UCSD-AML1 (cell line): ENCODE results near the gene MBOAT1.
"Not testable (repeated sequence)": the region's sequence is repeated elsewhere in the genome, so short reads cannot be mapped to it uniquely, and the experiment has no call there.

Experiments
- DNase-seq: peaks from one replicate; lab custom pipeline; 2025; ENCODE audit not compliant: unreplicated experiment; lab: John Stamatoyannopoulos, UW

Gene MBOAT1

DNA sequence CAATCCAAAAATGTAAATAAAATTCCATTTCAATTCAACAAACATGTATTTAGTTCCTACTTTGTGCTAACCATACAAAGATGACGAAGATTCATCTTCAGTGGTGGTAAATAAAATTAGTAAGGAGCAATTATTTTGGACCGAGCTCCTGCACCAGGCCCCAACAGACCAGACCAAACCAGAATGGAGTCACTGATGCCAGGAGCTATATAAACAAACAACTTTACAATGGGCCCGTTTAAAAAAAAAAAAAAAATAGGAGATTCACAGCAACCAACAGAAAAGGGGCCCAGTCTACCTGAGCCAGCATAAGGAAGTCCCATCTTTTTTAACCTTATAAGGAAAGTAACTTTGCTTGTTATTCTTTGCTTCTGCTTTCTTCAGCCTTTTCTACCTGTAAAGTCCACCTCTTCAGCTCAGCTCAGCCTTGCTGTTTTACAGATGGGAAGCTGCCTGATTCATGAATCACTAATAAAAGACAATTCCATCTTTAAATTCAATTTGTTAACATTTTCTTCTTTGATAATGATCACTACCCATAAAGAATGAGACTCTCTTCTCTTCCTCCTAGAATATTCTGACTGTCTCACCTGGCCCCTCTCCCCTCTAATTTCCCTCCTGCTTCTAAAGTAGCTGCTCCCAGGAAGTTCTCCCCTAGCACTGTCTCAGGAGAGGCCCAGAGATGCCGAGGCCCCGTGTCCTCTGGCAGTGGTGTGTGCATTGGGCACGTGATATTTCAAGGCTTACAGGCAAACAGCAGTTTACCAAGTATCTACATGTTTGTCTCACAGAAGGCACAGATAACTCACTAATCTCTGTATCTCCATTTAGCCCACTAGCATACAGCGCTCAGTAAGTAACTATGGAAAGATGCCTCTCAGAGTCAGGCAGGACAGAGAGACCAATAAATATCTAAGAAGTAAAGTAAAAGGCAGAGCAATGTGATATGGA, 8.4 kb downstream of the MBOAT1 start:
- no peak for DNase-seq

DNA sequence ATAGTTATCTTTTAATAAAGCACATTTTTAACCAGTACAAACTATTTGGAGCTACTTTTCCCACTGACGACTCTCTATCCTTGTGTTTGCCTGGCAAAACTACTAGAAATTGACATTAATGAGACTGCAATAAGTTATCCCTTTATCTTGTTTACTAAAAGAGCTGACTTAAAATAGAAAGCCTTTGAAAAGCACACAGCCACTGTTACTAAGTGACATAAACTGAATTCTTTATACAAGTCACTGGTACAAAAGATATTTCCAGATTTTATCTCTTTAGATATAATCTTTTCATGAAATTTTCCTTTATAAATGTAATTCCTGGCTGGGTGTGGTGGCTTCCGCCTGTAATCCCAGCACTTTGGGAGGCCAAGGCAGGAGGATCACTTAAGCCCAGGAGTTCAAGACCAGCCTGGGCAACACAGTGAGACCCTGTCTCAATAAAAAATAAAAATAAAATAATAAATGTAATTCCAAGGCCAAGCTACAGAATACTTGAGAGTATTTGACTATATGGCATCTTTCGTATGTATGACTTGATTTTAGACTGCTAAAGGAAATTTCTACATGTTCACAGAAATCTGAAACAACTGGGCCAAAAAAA, 9.5 kb downstream of the MBOAT1 start:
- no peak for DNase-seq

DNA sequence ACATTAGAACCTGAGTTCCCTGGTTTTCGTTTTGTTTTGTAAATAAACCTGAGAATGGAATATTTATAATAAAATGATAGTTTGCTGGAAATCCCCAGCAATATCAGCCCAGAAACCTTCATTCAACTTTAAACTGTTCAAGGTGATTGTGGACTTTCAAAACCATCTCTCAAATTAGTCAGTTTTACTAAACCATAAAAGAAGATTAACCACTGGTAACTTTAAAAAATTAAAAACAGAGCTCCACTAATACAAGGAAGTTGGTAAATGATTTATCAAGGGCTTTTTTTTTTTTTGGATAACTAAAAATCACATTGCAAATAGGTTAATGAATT, 10.0 kb downstream of the MBOAT1 start:
- DNase-seq = no peak

DNA sequence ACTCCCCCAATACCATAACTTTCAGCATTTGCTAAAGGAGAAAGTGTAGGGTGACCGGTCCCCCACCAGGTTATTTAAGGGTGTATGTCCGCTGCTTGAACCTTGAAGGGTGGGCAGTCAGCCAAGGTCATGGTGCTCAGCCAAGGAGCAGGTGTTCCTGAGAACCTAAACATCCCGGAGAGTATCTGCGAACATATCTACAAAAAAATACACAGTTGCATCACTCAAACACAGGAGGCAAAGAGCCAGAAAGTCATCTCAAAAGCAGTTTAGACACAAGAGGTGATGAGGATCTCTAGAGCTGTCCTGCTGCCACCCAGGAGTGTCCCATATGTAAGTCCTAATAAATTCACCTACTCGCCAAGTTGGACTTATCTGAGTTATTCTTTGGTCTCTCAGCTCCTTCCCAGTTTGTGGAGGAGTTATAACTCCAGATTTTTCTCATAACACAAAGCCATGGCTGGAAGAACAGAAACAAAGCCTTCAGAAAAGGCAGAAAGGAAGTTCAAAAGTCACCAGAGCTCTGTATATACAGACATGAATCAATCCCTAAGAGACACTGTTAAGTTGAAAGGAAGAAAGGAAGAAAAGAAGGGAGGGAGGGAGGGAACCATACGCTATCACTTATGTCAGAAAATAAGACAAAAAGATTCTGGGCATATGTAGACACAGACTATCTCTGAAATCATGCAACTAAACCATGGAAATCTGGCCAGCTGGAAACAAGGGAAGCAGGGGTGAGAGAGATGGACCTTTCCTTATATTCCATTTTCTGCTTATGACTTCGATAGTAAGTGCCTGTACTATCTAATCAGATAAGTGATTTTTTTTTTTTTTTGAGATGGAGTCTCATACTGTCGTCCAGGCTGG, 11.3 kb downstream of the MBOAT1 start:
- no peak for DNase-seq

DNA sequence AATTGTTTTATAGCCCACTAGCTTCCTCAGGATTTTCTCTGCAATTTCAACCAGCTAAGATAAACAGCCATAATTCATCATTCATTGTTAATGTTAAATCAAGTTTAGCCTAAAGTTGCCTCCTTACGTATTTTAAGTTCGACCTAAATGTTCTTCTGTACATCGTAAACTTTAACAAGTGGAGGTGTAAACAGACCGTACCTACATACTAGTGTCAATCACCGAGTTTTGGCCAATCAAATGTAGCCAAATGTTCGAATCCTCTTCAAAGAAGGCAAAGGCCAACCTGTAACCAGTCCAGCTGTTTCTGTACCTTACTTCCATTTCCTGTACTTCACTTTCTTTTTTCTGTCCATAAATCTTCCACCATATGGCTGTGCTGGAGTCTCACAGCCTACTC, 13.5 kb downstream of the MBOAT1 start:
- DNase-seq = no peak

DNA sequence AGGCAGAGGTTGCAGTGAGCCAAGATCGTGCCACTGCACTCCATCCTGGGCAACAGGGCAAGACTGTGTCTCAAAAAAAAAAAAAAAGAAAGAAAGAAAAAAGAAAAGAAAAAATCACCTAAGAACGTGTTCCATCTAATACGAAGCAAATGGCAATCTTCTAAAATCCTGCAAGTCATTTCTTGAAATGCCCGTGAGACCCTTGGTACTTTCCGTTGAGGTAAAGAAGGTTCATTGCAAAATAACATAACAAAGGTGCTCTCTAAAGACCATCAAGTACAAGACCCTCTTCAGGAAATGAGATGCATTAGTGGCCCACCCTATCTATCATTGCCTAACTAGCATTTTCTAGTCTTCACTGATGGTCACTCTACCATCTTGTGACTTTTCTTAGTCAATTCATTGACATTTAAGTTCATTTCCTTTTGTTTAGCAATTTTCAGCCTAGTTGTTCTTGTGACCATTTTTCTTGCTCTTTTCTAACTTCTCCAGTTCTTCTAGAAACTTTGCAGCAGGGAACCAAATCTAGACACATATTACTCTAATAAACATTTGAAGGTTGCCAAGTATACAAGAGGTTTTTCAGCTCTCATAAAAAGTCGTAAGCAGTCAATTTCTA, 14.0 kb downstream of the MBOAT1 start:
- no peak for DNase-seq

DNA sequence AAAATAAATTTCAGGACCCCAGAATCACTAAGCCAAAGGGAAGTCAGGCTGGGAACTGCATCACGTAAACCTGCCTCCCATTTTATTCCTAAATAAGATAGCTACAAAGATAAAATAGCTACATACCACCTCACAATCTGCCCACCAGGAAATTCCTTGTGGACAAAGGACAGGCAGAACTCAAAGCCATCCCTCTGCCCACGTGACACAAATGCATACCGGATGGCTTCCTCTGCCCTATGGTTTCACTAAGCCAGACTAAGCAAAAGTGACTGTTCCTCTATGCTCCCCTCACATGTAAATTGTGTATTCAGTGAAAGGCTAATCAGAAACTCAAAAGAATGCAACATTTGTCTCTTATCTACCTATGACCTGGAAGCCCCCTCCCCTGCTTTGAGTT, 15.0 kb downstream of the MBOAT1 start:
- no peak for DNase-seq

DNA sequence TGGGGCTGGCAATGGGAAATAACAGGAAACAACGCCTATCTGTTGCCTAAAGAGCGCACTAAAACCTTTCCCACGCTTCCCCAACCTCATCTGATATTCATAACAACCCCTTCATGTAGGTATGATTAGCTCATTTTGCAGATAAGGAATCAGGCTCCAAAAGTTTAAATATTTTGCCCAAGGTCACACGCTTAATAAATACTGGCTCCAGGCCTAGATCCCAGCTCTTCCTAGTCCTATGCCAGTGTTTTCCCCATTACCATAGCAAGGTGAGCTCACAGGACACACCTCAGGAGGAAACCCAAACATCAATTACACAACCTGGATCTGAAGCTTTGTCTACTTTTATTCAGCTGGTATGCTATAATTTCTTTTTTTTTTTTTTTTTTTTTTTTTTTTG, 19.6 kb downstream of the MBOAT1 start:
- no peak for DNase-seq

DNA sequence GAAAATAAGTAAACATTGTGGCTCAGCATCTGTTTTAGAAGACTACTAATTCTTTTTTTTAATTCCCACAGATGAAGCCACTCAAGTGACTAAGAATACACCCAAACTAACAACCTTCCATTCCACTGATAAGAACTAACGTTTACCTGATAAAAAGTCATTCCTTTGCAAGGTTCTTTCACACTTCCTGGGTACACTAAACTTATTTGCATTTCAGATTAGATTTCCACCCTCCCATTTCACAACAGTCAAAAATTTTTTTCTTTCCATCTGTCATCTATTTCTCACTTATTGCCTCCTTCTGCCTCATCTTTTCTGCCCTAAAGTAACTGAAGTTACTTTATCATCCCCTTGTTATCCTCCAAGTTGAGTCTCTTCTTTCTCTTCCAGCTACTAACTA, 20.3 kb downstream of the MBOAT1 start:
- no peak for DNase-seq

DNA sequence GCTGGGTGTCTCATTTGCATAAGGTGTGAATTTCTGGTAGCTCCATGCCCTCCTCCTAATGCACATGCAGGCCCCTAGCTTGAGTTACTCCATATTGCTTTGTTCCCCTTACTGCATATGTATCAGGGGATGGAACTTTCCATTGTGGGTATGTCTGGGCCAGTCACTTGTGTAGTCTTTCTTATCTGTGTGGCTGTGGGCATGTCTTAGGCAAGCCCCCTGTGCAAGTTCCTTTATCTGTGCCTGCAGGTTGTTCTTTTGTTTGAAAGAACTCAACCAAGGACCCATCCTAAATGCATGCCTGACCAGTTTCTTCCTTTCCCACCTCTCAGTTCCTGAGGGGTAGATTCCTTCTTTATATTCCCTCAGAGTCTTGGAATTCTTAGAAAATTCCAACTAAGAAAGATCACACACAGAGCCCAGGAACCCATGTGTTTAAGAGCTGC, 23.6 kb downstream of the MBOAT1 start:
- no peak for DNase-seq

DNA sequence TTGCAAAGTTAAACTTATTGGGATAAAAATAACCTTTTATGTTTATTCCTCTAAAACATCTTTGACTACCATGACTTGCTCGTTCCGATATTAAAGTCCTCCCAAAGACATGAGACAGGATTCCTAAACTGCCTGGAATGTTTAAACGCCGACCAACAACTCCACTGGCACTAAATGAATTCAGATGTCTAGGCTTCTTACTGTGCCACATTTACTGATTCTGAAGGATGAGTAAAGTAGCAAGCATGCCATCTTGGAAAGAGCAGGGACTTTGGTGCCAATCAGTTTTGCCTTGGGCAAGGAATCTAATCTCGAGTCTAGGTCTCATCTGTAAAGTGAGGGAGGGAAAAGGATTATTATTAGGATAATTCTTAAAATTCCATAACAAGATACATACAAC, 25.3 kb downstream of the MBOAT1 start:
- no peak for DNase-seq

DNA sequence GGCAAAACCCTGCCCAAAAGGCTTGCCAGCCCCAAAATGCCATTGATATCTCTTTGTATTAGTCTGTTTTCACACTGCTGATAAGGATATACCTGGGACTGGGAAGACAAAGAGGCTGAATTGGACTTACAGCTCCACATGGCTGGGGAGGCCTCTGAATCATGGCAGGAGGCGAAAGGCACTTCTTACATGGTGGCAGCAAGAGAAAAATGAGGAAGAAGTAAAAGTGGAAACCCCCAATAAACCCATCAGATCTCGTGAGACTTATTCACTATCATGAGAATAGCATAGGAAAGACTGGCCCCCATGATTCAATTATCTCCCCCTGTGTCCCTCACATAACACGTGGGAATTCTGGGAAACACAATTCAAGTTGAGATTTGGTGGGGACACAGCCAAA, 28.6 kb downstream of the MBOAT1 start:
- no peak for DNase-seq

DNA sequence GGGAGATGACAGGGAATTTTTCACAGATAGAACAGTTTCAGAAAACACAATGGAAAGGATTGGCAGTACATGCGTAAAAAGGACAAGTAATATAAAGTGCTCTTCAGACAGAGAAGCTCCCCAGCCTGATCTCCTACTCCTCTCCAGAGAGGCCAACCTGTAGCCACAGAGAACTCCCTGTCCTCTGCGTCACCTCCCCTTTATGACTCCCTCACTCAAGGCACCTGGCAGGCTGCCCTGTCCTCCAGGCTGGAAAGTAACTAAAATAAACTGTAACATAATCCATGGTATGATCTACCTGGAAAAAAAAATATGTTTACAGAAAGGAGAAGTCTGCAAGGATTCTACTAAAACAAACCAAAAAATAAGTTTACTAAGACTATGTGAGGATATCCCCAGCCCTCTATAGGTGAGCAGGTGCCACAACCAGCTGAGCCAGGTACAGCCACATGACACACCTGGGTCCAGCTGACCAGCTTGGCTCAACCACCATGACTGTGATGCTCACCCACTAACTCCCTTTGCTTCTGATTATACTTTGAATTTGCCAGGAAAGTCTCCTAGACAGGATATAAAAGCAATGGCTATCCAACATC, 29.2 kb downstream of the MBOAT1 start:
- no peak for DNase-seq

DNA sequence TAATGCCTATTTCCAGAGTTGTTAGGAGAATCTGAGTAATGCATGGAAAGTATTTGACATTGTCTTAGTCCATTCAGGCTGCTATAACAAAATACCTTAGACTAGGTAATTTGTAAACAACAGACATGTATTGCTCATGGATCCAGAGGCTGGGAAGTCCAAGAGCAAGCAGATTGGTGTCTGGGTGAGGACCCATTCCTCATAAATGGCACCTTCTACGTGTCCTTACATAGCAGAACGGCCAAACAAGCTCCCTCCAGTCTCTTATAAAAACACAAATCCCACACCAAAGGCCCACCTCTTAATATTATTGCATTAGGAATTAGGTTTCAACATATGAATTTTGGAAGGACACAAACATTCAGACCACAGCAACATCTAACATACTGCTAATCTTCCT, 30.2 kb downstream of the MBOAT1 start:
- no peak for DNase-seq

DNA sequence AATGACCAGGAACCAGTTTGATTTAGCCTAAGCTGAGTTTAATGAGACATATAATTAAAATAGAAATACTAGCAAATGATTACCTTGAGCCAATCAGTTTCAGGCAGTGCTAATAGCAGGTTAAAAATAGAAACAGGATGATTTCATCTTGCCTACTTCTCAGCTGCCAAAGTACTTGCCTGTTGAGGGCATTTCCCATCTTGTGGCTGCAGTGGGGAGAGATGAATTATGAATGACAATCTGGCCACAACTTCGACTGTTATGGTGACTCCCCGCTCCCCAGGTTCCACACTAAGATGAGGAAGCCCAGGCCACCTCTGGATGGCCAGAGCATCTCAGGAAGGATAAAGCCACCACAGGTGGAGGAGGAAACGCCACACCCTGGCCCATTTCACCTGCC, 31.3 kb downstream of the MBOAT1 start:
- peak; percentile 32 for DNase-seq

DNA sequence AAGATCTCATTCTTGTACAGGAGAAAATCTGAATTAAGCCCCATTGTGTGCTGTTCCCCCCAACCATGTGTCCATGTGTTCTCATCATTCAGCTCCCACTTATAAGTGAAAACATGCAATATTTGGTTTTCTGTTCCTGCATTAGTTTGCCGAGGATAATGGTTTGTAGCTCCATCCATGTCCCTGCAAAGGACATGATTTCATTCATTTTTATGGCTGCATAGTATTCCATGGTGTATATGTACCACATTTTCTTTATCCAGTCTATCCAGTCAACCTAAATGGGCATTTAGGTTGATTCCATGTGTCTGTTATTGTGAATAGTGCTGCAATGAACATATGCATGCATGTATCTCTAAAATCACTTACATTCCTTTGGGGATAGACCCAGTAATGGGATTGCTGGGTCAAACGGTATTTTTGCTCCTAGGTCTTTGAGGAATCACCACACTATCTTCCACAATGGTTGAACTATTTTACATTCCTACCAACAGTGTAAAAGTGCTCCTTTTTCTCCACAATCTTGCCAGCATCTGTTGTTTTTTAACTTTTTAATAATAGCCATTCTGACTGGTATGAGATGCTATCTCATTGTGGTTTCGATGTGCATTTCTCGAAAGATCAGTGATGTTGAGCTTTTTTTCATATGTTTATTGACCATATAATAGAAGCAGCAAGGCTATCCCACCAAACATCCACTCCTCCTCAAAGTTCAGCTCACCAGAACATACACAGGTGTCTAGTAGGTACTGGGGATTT, 32.8 kb downstream of the MBOAT1 start:
- DNase-seq = not testable (repeated sequence)

DNA sequence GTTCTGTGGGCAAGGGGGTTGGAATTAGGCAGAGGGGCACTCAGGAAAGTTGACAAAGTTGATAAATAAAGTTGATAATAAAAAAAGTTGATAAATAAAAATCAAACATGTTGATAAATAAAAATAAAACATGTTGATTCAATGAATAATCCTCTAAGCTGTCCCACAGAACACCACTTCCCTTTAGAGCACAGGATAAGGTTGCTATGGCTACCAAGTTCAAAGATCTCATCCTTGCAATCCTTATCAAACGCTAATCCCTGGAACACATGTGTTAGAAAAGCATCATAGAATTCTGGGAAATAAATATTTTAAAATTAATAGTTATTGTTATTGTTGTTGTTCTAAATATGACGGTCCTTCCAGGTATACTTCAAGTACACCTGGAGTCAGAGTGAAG, 33.9 kb downstream of the MBOAT1 start:
- DNase-seq = no peak

DNA sequence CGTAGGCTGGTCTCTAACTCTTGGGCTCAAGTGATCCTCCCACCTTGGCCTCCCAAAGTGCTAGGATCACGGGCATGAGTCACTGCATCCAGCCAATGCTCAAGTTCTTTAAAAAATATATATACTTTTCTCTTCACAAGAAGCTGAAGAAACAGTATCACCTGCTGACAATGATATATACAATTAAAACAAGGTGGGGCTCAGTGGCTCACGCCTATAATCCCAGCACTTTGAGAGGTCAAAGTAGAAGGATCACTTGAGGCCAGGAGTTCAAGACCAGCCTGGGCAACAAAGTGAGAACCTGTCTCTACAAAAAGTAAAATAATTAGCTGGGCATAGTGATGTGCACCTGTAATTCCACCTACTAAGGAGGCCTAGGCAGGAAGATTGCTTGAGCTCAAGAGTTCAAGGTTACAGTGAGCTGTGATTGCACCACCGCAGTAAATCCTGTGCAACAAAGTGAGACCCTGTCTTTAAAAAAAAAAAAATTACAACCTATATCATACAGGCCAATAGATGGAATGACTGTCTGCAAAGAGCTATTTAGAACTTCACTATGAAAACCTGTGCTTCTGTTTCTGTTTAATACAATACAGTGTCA, 36.4 kb downstream of the MBOAT1 start:
- DNase-seq = no peak

DNA sequence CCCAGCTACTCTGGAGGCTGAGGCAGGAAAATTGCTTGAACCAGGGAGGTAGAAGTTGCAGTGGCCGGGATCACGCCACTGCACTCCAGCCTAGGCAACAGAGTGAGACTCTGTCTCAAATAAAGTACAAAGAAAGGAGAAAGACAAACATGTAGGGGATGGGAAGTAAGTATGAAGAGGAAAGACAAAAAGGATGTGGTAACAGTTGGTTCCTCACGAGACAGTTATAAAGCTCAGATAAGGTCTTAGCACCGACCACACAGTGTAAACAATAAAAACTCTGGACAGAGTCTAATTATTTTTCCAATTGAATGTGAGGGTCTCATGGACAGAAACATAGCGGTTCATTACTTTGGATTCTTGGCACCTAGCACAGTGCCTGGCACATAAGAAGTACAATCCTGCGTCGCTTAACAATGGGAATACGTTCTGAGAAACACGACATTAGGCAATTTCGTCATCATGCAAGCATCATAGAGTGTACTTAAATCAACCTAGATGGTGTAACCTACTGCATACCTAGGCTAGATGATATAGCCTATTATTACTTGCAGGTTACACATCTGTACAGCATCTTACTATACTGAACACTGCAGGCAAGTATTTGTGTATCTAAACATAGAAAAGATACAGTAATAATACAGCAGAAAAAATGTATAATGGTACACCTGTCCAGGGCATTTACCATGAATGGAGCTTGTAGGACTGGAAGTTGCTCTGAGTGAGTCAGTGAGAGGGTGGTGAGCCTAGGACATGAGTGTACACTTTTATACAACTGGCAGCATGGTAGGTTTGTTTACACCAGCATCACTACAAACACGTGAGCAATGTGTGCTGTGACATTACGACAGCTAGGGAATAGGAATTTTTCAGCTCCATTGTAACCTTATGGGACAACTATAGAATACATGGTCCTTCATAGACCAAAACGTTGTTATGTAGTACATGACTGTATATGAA, 38.2 kb downstream of the MBOAT1 start:
- peak; percentile 16 for DNase-seq
